ENCODE results near the gene GALNS. TPM values are rescaled to one million over a fixed set of nuclear protein-coding genes. Genes with fewer than 3 reads are reported as not detected.

GALNS gene
- total RNA-seq, 2 experiments from 2014 or later: 18.4 to 19.7 TPM

DNA sequence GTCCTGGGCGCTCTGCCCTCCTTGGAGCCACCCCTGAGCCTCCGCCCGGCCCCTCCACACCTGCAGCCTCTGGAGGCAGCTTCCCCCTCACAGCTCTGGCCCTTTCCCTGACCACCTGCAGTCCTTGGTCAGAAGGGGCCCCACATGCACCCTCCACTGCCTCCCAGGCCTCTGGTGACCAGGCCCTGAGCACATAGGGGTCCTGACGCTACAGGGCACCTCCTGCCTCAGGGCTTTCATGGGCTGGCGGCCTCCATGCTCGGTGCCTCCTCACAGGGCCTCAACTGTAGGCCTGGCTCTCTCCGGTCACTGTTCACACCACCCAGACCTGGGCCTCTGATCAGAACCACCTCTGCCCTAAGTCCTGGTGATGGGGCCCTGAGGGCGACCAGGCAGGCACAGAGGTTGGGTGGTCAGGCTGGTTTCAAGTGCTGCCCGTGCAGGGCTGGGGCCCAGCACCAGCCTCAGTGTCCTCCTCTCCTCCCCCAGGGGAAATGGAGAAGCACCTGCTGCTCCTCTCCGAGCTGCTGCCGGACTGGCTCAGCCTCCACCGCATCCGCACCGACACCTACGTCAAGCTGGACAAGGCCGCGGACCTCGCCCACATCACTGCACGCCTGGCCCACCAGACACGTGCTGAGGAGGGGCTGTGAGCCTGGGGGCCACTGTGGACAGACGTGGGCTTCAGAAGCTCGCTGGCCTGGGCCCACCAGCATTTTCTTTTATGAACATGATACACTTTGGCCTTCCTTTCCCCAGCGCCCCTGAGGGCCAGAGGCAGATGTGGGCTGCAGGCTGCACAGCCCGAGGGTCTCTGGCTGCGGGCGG is 48.9 kb downstream of the GALNS start:
- no peak for DNase-seq
- Mint-ChIP-seq H3K9me3 (no peaks in the 10 kb centered on the region), H3K27ac (peak overlapping the region; percentile 30), H3K4me1 (ENCODE audit: low read depth) (peaks cover 10% of the 10 kb centered on the region), H3K36me3 (ENCODE audit: low read depth) (peaks cover 8% of the 10 kb centered on the region), H3K27me3 (no peaks in the 10 kb centered on the region), H3K4me3 (peak overlapping the region; percentile 30)
- Histone ChIP-seq H3K4me1 (ENCODE audit: insufficient read depth, low read length) (peaks cover 40% of the 10 kb centered on the region), H3K27ac (ENCODE audit: low read depth in 1 of 2, low read length in 2 of 2) (no peak overlapping the region), H3K27me3 (ENCODE audit: control insufficient read depth in 1 of 2, insufficient read depth in 2 of 2, low read length in 2 of 2) (no peaks in the 10 kb centered on the region), H3K4me3 (ENCODE audit: low read length) (no peak overlapping the region), H3K9me3 (ENCODE audit: control insufficient read depth in 1 of 2, insufficient read depth in 1 of 2, low read length in 2 of 2) (no peaks in the 10 kb centered on the region), H3K36me3 (ENCODE audit: insufficient read depth, low read length) (peaks cover 23% of the 10 kb centered on the region)
- no peak for ATAC-seq (ENCODE audit: poor library complexity)
- CTCF ChIA-PET: interaction anchor here (1.4 kb wide), 1 partner anchor 26 kb away, joined by 3 read pairs; no protein-coding TSS in a partner anchor
- intact Hi-C loops (cut with DNase I, micrococcal nuclease): no loop called here
- TF ChIP-seq CTCF (IDR thresholded peaks at IDR 0.05): no peak
- POLR2A ChIA-PET: interaction anchor here (2.4 kb wide), 1 partner anchor 13 kb away, joined by 6 read pairs; no protein-coding TSS in a partner anchor

GRCh38 chr16:88807142-88807625 is 49.6 kb downstream of the GALNS start:
- CTCF ChIA-PET: interaction anchor here (1.4 kb wide), 1 partner anchor 26 kb away, joined by 3 read pairs; no protein-coding TSS in a partner anchor
- no peak overlapping the region for H3K4me3 ChIP-seq (ENCODE audit: low read length)
- POLR2A ChIA-PET: interaction anchor here (0.8 to 2.4 kb wide), 2 partner anchors 12 to 62 kb away, joined by 3 to 6 read pairs; no protein-coding TSS in a partner anchor
- H3K4me1 ChIP-seq (ENCODE audit: insufficient read depth, low read length): peaks cover 40% of the 10 kb centered on the region
- H3K9me3 ChIP-seq (ENCODE audit: control insufficient read depth in 1 of 2, insufficient read depth in 1 of 2, low read length in 2 of 2): no peaks in the 10 kb centered on the region
- DNase-seq (peak in 1 of 14 experiments; percentile 33), ATAC-seq (ENCODE audit: poor library complexity) (no peak)
- no peaks in the 10 kb centered on the region for H3K27me3 Mint-ChIP-seq
- H3K27ac Mint-ChIP-seq: no peak overlapping the region
- H3K36me3 Mint-ChIP-seq (ENCODE audit: low read depth): peaks cover 8% of the 10 kb centered on the region
- H3K4me1 Mint-ChIP-seq (ENCODE audit: low read depth): peaks cover 10% of the 10 kb centered on the region
- H3K9me3 Mint-ChIP-seq: no peaks in the 10 kb centered on the region
- intact Hi-C loops (cut with DNase I, micrococcal nuclease): no loop called here
- no peaks in the 10 kb centered on the region for H3K27me3 ChIP-seq (ENCODE audit: control insufficient read depth in 1 of 2, insufficient read depth in 2 of 2, low read length in 2 of 2)
- H3K4me3 Mint-ChIP-seq: no peak overlapping the region
- TF ChIP-seq CTCF (IDR thresholded peaks at IDR 0.05): no peak
- peaks cover 23% of the 10 kb centered on the region for H3K36me3 ChIP-seq (ENCODE audit: insufficient read depth, low read length)
- H3K27ac ChIP-seq (ENCODE audit: low read depth in 1 of 2, low read length in 2 of 2): no peak overlapping the region

- Mint-ChIP-seq H3K27me3 (no peaks in the 10 kb centered on the region), H3K36me3 (ENCODE audit: low read depth) (peaks cover 4% of the 10 kb centered on the region), H3K9me3 (no peaks in the 10 kb centered on the region), H3K4me3 (no peak overlapping the region), H3K27ac (no peak overlapping the region), H3K4me1 (ENCODE audit: low read depth) (peaks cover 10% of the 10 kb centered on the region)
- DNase-seq (no peak), ATAC-seq (ENCODE audit: poor library complexity) (no peak)
- Histone ChIP-seq H3K4me1 (ENCODE audit: insufficient read depth, low read length) (peaks cover 46% of the 10 kb centered on the region), H3K9me3 (ENCODE audit: control insufficient read depth in 1 of 2, insufficient read depth in 1 of 2, low read length in 2 of 2) (no peaks in the 10 kb centered on the region), H3K27ac (ENCODE audit: low read depth in 1 of 2, low read length in 2 of 2) (no peak overlapping the region), H3K36me3 (ENCODE audit: insufficient read depth, low read length) (peaks cover 23% of the 10 kb centered on the region), H3K27me3 (ENCODE audit: control insufficient read depth in 1 of 2, insufficient read depth in 2 of 2, low read length in 2 of 2) (no peaks in the 10 kb centered on the region), H3K4me3 (ENCODE audit: low read length) (no peak overlapping the region)
- TF ChIP-seq CTCF (IDR thresholded peaks at IDR 0.05): no peak
- POLR2A ChIA-PET: interaction anchor here (0.8 to 2.4 kb wide), 3 partner anchors 12 to 61 kb away, joined by 3 to 6 read pairs (median 5); partner anchors contain the start of genes GALNS and TRAPPC2L
- intact Hi-C loops (cut with DNase I, micrococcal nuclease): no loop called here
- CTCF ChIA-PET: interaction anchor here (1.4 kb wide), 1 partner anchor 25 kb away, joined by 3 read pairs; no protein-coding TSS in a partner anchor
Measured at GRCh38 chr16:88806491-88807111, 50.1 kb downstream of the GALNS start.
